NCI-H345 treated with DMSO at 0.1 percent for 48 hours (cell line): ENCODE data around the gene IL15RA.
A peak's percentile ranks its signal among the peaks of the same experiment; 100 is the strongest.
"Not testable (repeated sequence)": the region's sequence is repeated elsewhere in the genome, so short reads cannot be mapped to it uniquely, and the experiment has no call there.

Experiments
- DNase-seq: peaks from one replicate; lab custom pipeline; 2025; ENCODE audit not compliant: unreplicated experiment; lab: John Stamatoyannopoulos, UW

IL15RA gene

DNA sequence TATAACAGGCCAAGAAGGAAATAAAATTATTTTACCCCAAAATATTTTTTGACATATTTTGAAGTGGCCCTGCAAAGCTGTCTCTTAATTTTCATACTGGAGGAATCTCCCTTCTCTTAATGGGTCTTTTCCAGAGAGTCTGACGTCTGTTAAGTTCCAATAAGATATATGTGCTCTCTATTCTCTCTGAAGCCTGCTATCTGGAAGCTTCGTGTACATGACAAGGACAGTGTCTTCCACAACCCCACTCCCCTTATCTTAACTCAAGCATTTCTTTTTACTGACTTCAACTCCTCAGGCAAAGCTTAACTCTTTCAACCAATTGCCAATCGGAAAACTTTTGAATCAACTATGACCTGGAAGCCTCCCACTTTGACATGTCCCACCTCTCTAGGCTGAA lies 29.2 kb upstream of the IL15RA start:
- no peak for DNase-seq

DNA sequence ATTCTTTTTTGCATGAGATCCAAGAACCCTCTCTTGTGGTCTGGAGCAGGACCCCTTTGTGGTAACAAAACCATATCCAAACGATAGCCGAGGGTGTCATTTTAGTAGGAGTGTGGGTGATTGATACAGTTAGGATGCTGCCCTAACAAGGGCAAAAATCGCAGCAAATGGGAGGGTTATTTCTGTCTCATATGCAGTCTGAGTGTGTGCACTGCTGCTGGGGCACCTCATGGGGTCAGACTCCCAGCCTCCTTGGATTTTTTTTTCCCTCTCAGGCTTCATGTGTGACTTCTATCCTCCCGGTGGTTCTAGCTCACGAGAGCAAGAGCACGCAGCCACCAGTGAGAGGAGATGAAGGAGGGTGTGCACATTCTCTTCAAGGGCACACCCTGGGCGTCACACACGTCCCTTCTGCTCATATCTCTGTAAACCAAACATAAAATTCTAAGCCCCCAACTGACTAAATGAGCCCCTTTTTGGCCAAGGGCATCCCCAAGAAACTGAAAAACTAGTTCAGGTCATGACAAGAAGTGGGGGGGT lies 28.6 kb upstream of the IL15RA start:
- DNase-seq, result no peak

DNA sequence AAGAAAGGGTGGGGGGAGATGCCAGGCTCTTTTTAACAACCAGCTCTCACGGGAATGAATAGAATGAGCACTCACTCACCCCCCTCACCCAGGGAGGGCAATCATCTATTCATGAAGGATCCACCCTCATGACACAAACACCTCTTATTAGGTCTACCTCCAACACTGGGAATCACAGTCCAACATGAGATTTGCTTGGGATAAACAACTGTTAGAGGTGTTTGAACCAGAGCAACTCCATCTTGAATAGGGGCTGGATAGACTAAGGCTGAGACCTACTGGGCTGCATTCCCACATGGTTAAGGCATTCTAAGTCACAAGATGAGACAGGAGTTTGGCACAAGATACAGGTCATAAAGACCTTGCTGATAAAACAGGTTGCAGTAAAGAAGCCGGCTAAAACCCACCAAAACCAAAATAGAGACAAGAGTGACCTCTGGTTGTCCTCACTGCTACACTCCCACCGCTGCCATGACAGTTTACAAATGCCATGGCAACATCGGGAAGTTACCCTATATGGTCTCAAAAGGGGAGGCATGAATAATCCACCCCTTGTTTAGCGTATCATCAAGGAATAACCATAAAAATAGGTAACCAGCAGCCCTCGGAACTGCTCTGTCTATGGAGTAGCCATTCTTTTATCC lies 27.9 kb upstream of the IL15RA start:
- not testable (repeated sequence) for DNase-seq

DNA sequence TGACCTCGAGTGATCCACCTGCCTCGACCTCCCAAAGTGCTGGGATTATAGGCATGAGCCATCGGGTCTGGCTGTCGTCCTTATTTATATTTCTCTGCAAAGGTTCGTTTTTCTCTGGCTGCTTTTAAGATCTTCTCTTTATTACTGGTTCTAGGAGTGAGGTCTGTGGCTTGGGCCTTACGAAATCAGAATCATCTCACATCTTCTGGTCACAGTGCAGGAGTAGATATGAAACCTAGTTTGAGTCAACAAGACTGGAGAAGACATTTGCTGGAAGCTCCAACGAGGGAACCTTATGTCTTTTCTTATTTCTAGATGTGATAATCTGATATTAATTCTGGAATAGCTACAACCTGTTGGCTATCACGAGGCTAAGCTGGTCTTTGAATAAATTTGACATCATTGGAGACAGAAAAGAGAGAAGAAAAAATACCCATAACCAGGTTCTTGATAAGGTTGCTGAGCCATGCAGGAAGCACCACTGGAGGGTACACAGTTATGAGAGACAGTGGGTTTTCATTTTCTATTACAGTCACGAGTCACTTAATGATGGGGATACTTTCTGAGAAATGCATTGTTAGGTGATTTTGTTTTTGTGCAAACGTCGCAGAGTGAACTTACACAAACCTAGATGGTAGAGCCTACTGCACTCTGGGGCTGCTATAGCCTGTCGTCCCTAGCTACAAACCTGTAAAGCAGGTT lies 25.6 kb upstream of the IL15RA start:
- DNase-seq, result no peak

DNA sequence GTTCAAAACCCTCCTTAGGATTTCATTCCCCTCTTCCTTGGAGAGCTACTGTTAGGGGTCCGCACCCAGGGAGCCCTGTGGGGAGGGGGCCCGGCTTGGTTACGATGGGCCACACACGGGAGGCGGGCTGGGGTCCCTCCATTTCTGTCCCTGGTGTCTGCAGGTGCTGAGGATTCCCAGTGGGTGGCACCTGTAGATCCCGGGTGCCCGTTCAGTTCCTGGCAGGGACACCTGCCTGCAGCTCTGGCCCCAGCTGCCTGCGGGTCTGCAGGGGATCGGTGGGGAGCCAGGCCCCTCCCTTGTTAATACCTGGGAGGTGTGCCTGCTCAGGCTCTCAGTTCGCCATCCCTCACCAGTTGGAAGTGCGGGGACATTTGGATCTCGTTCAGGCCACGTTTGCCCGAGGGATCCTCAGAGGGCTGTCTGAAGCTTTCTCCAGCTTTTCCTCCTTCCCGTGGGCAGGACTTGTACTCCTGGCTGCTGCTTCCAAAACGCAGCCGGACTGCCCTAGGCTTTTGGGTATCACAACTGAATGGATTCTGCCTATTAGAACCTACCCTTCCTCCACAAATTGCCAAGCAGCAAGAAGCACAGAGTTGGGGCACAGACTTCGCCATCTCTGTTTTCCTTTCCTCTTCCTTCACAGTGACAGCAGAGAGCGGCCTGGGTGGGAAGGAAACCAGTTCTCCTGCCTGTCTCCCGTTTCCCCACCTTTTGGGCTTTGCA lies 22.3 kb upstream of the IL15RA start:
- peak; percentile 51 for DNase-seq

DNA sequence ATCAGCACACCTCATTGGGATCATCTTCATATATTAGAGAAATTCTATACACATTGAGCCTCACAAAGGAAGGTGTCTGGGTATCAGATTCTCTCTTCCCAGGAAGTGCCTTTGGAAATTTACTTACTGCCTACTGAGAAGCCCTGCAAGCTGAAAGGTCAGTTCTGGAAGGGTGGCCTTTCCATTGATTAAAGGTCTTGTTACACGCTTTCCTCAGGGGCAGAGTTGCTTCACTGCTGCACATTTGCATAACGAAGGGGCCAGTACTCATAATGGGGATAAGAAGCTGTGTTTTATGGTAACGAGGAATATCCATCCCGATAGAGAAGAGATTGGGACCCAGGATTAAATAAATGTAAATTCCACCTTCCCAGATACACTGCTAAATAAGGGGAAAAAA lies 19.4 kb upstream of the IL15RA start:
- no peak for DNase-seq

DNA sequence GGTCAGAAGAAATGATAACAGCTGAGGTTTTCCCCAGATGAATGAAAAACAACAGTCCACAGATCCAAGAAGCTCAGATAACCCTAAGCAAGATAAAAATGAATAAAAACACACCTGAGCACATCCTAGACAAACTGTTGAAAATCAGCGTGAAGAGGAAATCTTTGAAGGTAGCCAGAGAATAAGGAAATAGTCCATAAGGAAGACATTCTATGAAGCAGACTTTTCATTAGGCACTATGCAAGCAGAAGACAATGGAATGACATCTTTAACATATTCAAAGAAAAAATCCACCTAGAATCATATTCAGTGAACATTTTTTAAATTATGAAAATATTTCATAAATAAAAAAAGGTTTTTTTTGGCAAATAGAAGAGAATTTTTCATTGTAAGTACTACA lies 15.1 kb upstream of the IL15RA start:
- no peak for DNase-seq

DNA sequence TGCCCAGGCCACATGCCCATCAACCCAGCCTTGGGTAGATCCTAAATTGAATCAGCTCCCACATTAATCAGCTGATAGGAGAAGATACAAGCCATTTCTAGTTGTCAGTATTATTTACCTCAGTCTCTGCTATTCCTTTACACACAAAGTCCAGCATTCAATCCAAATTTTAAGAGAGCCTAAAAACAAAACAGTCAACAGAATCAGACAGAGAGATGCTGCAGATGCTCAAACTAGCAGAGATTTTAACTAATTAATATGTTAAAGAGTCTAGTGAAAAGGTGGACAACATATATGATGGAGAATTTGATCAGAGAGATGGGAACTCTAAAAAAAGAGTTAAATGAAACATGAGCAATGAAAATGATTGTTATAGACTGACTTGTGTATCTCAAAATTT lies 14.4 kb upstream of the IL15RA start:
- DNase-seq, result no peak

DNA sequence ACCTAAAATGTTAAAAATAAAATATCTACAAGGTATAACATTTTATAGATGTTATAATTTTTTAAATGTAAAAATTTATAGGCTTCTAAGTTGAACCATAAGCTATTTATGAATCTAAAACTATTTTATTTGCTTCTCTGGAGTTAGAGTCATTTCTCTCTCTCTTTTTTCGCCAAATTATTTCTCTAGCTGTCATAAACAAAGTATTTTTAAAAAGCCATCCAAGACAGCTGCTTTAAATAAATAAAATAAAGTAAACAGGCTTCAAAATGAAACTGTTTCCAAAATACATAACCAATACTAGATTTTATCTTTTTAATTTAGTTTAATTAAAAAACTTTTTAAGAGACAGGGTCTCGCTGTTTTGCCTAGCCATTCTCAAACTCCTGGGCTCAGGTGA lies 12.4 kb upstream of the IL15RA start:
- no peak for DNase-seq

DNA sequence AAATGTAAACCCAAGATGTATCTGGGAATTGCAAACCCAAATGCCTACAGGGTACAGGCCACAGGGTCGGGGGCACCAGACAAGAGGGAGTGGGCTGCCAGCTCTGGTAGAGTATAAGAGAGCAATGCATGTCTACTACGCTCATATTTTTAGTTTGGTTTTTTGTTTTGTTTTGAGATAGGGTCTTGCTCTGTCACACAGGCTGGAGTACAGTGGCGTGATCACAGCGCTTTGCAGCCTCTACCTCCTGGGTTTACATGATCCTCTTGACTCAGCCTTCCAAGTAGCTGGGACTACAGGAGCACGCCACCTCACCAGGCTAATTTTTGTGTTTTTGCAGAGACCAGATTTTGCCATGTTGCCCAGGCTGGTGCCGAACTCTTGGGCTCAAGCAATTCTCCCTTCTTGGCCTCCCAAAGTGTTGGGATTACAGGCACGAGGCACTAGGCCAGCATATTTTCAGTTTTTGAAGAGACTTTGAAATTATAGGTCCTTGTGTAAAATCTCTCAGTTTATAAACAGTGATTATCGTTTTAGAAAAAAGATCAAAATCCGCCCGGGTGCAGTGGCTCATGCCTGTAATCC lies 11.1 kb upstream of the IL15RA start:
- DNase-seq, result no peak

DNA sequence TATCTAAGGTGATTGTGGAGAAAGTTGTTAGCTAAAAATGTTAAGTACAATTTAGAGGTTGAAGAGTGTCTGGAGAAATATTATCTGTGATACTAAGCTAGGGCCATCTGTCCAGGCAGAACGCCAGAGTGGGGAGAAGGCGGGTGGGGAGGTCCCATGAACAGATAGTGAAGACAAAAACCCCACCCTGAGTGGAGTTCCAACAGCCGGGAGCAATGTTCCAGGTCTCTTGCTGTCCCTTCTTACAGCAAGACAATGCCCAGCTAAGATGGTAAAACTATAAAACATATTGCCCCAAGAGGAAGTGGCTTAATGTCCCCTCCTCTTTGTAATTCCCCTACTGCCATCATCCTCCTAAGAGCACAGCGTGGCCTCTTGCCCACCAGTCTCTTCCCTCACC lies 10.4 kb upstream of the IL15RA start:
- no peak for DNase-seq

DNA sequence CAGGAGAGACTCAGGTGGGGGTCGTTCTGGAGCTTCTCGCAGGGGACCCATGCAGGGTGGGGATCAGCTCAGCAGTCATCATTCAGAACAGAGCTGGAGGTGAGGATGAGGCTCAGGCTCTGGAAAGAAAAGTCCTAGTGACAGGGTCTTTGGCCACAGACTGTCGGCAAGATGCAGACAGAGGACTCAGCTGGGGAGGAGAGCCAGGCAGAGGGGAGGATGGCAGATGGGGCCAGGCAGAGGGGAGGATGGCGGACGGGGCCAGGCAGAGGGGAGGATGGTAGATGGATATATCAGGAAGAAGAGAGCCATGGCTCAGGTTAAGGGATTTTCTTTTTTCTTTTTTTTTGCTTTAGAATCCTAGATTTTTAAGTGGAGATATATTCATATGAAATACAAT lies 7.7 kb upstream of the IL15RA start:
- DNase-seq, result no peak

DNA sequence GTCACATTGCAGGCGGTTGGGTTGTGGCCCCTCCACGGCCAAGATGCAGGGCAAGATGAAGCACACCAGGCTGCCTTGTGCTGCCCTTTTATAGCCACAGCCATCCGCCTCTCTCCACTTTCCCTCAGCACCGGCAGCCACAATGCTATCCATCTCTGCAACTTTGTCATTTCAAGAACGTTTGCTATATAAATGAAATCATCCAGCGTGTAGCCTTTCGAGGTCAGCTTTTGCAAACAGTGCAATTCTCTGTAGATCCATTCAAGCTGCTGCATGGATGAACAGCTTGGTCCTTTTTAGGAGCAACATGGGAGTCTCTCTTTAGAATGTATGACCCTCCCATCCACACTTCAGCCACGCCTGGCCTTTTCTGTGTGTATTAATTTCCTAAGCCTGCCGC lies 6.4 kb upstream of the IL15RA start:
- DNase-seq, result no peak

DNA sequence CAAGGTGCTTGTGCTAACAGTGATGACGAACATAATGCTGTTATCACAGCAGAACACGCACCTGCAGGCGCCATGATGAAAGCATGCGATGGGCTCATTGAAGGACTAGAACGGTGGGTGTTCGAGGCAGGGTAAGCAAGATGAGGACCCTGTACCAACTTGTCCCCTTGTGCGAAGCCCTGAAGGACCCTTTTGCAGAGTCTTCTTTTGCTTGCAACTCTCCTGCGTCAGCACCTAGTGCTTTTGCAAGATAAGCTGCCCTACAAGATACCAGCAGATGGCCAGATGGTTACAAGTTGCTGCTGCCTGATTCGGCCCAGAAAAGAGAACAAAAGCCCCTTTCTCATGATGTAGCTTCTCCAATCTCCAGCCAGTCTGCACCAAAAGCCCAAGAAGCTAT lies 4.2 kb upstream of the IL15RA start:
- DNase-seq, result no peak

DNA sequence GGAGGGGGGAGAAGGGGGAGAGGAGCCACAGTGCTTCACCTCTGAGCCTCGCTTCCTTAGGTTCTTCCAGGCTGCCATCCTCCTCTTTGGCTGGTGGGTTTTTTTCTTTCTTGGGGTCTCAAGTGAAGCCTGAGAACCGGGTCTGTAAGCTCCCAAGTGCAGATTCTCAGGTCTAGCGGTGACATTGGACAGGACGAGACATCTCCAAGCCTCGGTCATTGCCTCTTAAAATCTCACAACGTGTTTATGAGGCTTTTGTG lies 817 bp upstream of the IL15RA start:
- no peak for DNase-seq

DNA sequence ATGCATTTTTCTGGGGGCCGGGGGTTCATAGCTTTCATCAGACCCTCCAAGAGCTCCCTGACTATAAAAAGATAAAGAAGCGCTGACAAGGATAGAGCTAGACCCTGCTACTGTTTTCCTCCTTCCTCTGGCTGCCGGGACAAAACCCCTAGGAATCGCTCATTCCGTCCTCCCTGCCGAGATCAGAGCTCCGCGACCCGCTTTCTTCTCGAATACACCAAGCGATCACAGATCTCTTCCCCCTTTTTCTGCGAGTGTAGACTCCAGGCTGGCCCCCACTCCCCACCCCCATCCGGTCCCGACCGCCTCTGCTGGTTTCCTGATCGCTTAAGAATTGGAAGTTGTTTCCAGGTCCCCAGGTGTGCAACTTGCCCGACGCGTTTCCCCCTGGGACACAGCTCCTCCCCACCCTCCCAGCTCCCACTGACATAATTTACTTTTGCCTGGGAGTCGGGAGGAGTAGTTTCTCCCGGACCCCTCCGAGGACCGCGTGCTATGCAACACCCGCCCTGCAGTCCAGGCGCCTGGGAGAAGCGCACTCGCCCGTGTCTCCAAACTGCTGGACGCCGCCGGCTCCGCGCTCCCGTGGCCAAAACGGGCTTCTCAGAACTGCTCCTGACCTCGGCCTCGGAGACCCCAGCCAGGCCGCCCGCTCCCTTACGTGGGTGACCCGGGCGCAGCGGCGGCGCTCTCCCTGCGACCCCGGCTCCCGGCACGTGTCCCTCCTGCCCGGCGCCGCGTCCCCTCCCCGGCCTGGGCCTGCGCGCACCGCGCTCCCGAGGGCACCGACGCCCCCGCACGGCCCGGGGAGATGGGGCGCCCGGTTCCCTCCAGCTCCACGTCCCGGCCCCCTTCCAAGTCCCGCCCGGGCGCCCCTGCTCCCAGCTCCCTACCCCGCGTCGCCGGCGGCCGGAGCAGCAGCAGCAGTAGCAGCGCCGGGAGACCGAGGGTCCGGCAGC lies 552 bp downstream of the IL15RA start:
- no peak for DNase-seq

DNA sequence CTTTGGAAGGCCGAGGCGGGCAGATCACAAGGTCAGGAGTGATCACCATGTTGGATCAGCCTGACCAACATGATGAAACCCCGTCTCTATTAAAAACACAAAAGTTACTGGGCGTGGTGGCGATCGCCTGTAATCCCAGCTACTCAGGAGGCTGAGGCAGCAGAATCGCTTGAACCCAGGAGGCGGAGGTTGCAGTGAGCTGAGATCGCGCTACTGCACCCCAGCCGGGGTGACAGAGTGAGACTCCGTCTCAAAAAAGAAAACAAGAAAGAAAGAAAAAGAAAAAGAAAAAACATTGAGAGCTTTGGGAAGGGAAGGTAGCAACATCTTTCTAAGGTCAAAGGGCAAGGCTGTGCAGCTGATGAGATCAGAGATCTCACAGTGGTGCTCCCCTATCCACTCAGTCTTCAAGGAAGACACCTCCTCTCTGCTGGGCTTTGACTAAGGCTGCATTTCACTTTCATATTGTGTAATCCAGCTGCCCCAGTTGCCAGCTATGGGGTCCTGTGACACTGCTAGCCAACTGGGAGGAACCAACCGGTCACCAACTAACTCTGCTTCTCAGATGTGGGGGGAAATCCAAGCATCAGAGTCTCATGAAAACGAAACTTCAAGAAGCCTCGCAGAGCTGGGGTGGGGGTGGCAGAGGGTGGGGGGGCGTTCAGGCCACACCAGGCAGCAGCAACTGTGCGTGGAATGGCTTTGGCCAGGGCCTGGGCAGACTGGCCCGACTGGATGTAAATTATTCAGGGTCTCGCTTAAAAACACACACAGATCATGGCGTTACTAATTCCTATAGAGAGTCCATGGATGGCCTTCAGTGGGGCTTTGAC lies 1.5 kb downstream of the IL15RA start:
- no peak for DNase-seq

DNA sequence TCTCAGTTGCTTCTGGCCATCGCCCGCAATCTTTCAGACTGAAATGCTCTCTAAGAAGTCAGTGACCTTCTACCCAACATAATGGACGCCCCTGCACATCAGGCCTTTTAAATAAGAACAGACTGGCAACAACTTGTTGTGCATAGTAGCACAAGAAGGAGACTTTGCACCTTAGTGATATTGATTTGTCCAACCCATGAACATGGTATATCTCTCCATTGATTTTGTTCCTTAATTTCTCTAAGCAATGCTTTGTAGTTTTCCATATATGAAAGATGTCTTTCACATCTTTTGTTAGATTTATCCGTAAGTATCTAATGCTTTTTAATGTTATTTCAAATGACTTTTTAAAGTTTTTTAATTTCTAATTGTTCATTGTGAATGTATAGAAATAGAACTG lies 4.3 kb downstream of the IL15RA start:
- no peak for DNase-seq

DNA sequence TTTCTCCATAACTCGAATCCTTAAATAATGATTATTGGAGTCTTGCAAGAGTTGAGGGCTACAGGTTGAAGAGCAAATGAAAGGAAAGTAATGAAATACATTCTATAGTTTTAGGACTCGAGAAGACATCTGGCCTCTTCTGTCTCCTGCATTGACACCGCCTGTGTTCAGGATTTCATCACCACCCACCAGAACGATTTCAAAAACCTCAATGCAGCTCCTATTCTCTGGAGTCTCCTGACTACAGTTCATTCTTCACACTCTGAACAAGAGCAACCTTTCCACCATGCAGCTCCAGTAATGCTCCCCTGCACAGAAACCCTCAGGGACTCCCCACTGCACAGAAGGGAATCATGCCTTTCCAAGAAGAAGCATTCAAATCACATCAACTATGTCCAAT lies 5.5 kb downstream of the IL15RA start:
- DNase-seq, result no peak

DNA sequence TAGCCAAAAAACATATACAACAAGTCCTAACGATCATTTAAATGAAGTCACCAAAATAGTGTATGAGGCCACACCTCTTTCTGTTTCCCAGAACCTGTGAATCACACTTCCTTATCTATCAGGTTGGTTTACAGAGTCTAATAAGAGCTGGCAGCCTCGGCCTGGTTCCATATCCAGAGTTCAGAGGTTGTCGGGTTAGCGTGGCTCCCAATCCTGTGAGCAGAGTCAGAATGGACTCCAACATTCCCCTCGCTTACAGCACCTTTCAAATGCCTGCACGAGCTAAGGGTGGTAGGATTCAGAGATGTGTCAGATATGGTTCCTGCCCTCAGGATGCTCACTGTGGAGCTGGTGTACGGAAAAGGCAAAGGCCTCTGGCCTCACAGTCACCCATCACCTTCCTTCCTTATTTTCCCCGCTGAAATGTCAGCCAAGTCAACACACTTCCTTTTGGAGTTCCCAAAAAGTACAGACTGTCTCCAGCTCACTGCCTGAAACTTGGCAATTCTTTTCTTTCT lies 6.0 kb downstream of the IL15RA start:
- DNase-seq, result no peak
